Measurements from ENCODE around the gene MISP. TPM values are rescaled to one million over a fixed set of nuclear protein-coding genes. Genes with fewer than 3 reads are reported as not detected.
A peak's percentile ranks its signal among the peaks of the same experiment; 100 is the strongest.

MISP gene
- total and polyA plus RNA-seq, 2 of the 13 experiments (the other 11 are each of a cell fraction or from before 2014, with no cell fraction given): 0.67 to 1.3 TPM

- TF ChIP-seq HMG20B (CRISPR knock-in tag; conservative IDR thresholded peaks at IDR 0.05) (no peak), ETS1 (CRISPR knock-in tag; IDR thresholded peaks at IDR 0.05) (no peak), ZNF263 (CRISPR knock-in tag; IDR thresholded peaks at IDR 0.05) (no peak), ZNF281 (CRISPR knock-in tag; IDR thresholded peaks at IDR 0.05; ENCODE audit: borderline replicate concordance) (no peak), NFAT5 (CRISPR knock-in tag; IDR thresholded peaks at IDR 0.05) (no peak), GRHL1 (CRISPR knock-in tag; conservative IDR thresholded peaks at IDR 0.05) (no peak), ZNF883 (CRISPR knock-in tag; IDR thresholded peaks at IDR 0.05; ENCODE audit: not compliant biosample characterization) (no peak), PCBP2 (optimal IDR thresholded peaks at IDR 0.05; ENCODE audit: low read depth, low read length, poor library complexity, severe bottlenecking) (no peak), ZNF737 (CRISPR knock-in tag; IDR thresholded peaks at IDR 0.05; ENCODE audit: borderline replicate concordance) (no peak), CREB1 (IDR thresholded peaks at IDR 0.05) (peak; percentile 65), CREB1 (CRISPR knock-in tag; IDR thresholded peaks at IDR 0.05) (peak; percentile 46; the same call in 1 of the 2 replicates), NCOR1 (IDR thresholded peaks at IDR 0.05; ENCODE audit: borderline replicate concordance, low read length) (no peak), GMEB1 (CRISPR knock-in tag; IDR thresholded peaks at IDR 0.05; ENCODE audit: borderline replicate concordance) (no peak), ZNF672 (CRISPR knock-in tag; IDR thresholded peaks at IDR 0.05) (no peak), ATF7 (IDR thresholded peaks at IDR 0.05) (peak; percentile 81), ATF7 (CRISPR knock-in tag; IDR thresholded peaks at IDR 0.05) (no peak)
Measured at GRCh38 chr19:782878-783668, 32.2 kb downstream of the MISP start (continued).

Data from HepG2 (cell line).